ENCODE measurements around the gene SHQ1. TPM values are rescaled to one million over a fixed set of nuclear protein-coding genes. Genes with fewer than 3 reads are reported as not detected.
A peak's percentile ranks its signal among the peaks of the same experiment; 100 is the strongest.

The SHQ1 gene
- total and polyA plus RNA-seq, 4 donors, result 7.3 to 25.0 (median 16.0) TPM

DNA sequence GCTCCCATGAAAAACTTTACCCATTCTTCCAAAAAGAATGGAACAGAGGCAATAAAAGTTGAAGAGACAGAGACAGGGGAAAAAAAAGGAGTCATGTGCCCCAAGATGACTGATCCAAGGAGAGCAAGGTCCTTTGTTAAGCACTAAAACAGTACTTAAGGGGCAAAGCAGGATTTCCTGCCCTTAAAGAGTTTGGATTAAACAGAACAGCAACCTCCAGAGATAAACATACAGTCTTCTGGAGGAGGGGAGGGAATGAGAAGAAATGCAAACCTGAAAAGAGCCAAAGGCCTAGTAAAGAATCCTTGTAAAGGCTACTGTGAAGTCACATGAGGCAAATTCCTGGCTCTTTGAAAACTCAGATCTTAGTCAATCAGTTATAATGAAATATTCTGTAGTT lies 38.2 kb downstream of the SHQ1 start:
- TF ChIP-seq, protein P1, sequence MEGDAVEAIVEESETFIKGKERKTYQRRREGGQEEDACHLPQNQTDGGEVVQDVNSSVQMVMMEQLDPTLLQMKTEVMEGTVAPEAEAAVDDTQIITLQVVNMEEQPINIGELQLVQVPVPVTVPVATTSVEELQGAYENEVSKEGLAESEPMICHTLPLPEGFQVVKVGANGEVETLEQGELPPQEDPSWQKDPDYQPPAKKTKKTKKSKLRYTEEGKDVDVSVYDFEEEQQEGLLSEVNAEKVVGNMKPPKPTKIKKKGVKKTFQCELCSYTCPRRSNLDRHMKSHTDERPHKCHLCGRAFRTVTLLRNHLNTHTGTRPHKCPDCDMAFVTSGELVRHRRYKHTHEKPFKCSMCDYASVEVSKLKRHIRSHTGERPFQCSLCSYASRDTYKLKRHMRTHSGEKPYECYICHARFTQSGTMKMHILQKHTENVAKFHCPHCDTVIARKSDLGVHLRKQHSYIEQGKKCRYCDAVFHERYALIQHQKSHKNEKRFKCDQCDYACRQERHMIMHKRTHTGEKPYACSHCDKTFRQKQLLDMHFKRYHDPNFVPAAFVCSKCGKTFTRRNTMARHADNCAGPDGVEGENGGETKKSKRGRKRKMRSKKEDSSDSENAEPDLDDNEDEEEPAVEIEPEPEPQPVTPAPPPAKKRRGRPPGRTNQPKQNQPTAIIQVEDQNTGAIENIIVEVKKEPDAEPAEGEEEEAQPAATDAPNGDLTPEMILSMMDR (IDR thresholded peaks at IDR 0.05; ENCODE audit: control extremely low read depth, extremely low read depth), result no peak
- Histone ChIP-seq H3K4me3 (no peak overlapping the region), H3K27me3 (ENCODE audit: control insufficient read depth in 3 of 3, insufficient read depth in 3 of 3, low read length in 2 of 3) (no peaks in the 10 kb centered on the region), H3K36me3 (ENCODE audit: control insufficient read depth in 4 of 4, insufficient read depth in 4 of 4, low read length in 4 of 4) (peaks cover 0 to 3% (median under 1%) of the 10 kb centered on the region in 4 donors), H3K27ac (ENCODE audit: low read depth in 1 of 2, low read length in 1 of 2) (no peak overlapping the region), H3K9ac (ENCODE audit: insufficient read depth in 1 of 2, low read length in 2 of 2) (no peak overlapping the region), H3K9me3 (ENCODE audit: control insufficient read depth in 4 of 4, insufficient read depth in 3 of 4, low read length in 3 of 4) (no peaks in the 10 kb centered on the region), H3K4me1 (ENCODE audit: control insufficient read depth in 5 of 5, insufficient read depth in 5 of 5, low read length in 5 of 5) (peaks cover 0 to 38% (median 17%) of the 10 kb centered on the region in 5 donors)
- DNase-seq (peak in 2 of 3 donors; percentile 22 to 42), ATAC-seq (ENCODE audit: insufficient read depth, low FRiP score) (no peak)

DNA sequence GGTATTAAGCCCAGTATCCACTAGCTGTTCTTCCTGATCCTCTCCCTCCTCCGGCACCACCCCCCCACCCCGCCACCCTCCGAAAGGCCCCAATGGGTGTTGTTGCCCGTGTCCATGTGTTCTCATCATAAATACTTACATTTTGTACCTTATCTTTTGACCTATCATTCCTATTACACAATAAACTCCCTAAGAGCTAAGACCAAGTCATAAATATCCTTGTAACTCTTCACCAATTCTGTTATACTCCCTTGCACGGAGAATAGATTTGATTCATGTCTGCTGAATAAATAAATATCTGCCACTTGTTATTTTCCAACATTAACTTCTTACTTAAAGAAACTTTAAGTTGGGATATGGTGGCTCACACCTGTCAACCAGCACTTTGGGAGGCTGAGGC lies 43.9 kb downstream of the SHQ1 start:
- Histone ChIP-seq H3K27ac (ENCODE audit: low read depth in 1 of 2, low read length in 1 of 2) (no peak overlapping the region), H3K27me3 (ENCODE audit: control insufficient read depth in 3 of 3, insufficient read depth in 3 of 3, low read length in 2 of 3) (no peaks in the 10 kb centered on the region), H3K36me3 (ENCODE audit: control insufficient read depth in 4 of 4, insufficient read depth in 4 of 4, low read length in 4 of 4) (peaks cover 0 to 3% (median 2%) of the 10 kb centered on the region in 4 donors), H3K4me1 (ENCODE audit: control insufficient read depth in 5 of 5, insufficient read depth in 5 of 5, low read length in 5 of 5) (peaks cover 0 to 12% (median 5%) of the 10 kb centered on the region in 5 donors), H3K9ac (ENCODE audit: insufficient read depth in 1 of 2, low read length in 2 of 2) (no peak overlapping the region), H3K9me3 (ENCODE audit: control insufficient read depth in 4 of 4, insufficient read depth in 3 of 4, low read length in 3 of 4) (no peaks in the 10 kb centered on the region), H3K4me3 (no peak overlapping the region)
- 94 to 97% methylated on average over 5 of the region's 5 CpGs for WGBS, 2 donors
- ATAC-seq (ENCODE audit: insufficient read depth, low FRiP score), result no peak
- TF ChIP-seq, protein P1 (IDR thresholded peaks at IDR 0.05; ENCODE audit: control extremely low read depth, extremely low read depth), result no peak
- no peak for DNase-seq

DNA sequence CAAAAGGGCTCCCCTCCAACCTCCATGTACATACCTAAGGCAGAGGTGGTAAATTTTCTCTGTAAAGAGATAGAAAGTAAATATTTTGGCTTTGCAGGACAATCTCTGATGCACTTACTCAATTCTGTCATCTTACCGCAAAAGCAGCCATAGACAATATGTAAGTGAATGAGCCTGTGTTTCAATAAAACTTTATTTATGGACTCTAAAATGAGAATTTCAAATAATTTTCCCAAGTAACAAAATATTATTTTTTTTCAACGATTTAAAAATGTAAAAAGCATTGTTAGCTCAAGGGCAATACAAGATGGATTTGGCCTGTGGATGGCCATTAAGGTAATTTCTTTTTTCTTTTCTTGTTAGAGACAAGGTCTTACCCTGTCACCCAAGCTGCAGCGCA lies 44.7 kb downstream of the SHQ1 start:
- DNase-seq (no peak), ATAC-seq (ENCODE audit: insufficient read depth, low FRiP score) (no peak)
- TF ChIP-seq, protein P1 (IDR thresholded peaks at IDR 0.05; ENCODE audit: control extremely low read depth, extremely low read depth), result no peak
- Histone ChIP-seq H3K4me1 (ENCODE audit: control insufficient read depth in 5 of 5, insufficient read depth in 5 of 5, low read length in 5 of 5) (peaks cover 0 to 12% (median 2%) of the 10 kb centered on the region in 5 donors), H3K4me3 (no peak overlapping the region), H3K9ac (ENCODE audit: insufficient read depth in 1 of 2, low read length in 2 of 2) (no peak overlapping the region), H3K36me3 (ENCODE audit: control insufficient read depth in 4 of 4, insufficient read depth in 4 of 4, low read length in 4 of 4) (peaks cover 0 to 3% (median 0%) of the 10 kb centered on the region in 4 donors), H3K27me3 (ENCODE audit: control insufficient read depth in 3 of 3, insufficient read depth in 3 of 3, low read length in 2 of 3) (no peaks in the 10 kb centered on the region), H3K9me3 (ENCODE audit: control insufficient read depth in 4 of 4, insufficient read depth in 3 of 4, low read length in 3 of 4) (no peaks in the 10 kb centered on the region), H3K27ac (ENCODE audit: low read depth in 1 of 2, low read length in 1 of 2) (no peak overlapping the region)
- WGBS, 2 donors, result 97 to 98% methylated on average over 3 of the region's 3 CpGs

DNA sequence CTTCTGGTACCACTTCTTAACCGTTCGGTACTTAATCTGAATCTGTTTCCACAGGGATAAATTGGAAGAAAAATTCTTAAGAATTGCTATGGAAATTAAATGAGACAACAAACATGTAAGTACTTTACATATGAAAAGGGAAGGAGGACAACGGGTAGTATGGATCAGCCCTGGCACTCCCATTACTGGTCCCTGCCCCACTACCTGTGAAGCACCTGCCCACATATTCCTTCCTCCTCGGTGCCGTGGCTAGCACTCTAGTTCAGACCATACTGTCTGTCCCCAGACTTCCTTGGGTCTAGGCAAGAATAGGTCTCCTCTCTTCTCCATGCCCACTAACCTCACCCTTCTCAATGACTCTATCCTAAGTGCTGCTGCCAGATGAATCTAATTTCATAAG lies 46.2 kb downstream of the SHQ1 start:
- no peaks in the 10 kb centered on the region for H3K9me3 ChIP-seq (ENCODE audit: control insufficient read depth in 4 of 4, insufficient read depth in 3 of 4, low read length in 3 of 4)
- no peaks in the 10 kb centered on the region for H3K27me3 ChIP-seq (ENCODE audit: control insufficient read depth in 3 of 3, insufficient read depth in 3 of 3, low read length in 2 of 3)
- no peak overlapping the region for H3K9ac ChIP-seq (ENCODE audit: insufficient read depth in 1 of 2, low read length in 2 of 2)
- peaks cover 0 to 24% (median 10%) of the 10 kb centered on the region in 5 donors for H3K4me1 ChIP-seq (ENCODE audit: control insufficient read depth in 5 of 5, insufficient read depth in 5 of 5, low read length in 5 of 5)
- H3K36me3 ChIP-seq (ENCODE audit: control insufficient read depth in 4 of 4, insufficient read depth in 4 of 4, low read length in 4 of 4), result peaks cover 0 to 3% (median 0%) of the 10 kb centered on the region in 4 donors
- no peak overlapping the region for H3K4me3 ChIP-seq
- WGBS, 2 donors, result 95 to 96% methylated on average over 5 of the region's 5 CpGs
- TF ChIP-seq, protein P1 (IDR thresholded peaks at IDR 0.05; ENCODE audit: control extremely low read depth, extremely low read depth), result no peak
- ATAC-seq (ENCODE audit: insufficient read depth, low FRiP score) (no peak), DNase-seq (no peak)
- H3K27ac ChIP-seq (ENCODE audit: low read depth in 1 of 2, low read length in 1 of 2), result no peak overlapping the region
